H1 (cell line): ENCODE data around the gene EXOC1.

Experiments used
- POLR2A ChIP-seq, 2 experiments: IDR thresholded peaks; 1 replicate in 1 of 2; 2 replicates in 1 of 2; pipeline ENCODE4 v1.6.1; 2011; ENCODE audit warnings: low read depth in 2 of 2, low read length in 2 of 2, mild to moderate bottlenecking in 2 of 2; ENCODE audit errors: control extremely low read depth in 1 of 2
- POLR2AphosphoS5 ChIP-seq: IDR thresholded peaks from 2 replicates; pipeline ENCODE4 v1.6.1; 2011; ENCODE audit warnings: low read depth, low read length
- TF ChIP-seq, protein P1 (sequence below), 3 experiments: IDR thresholded peaks; 1 replicate in 2 of 3; 2 replicates in 1 of 3; pipeline versions ENCODE4 v1.5.1 to v1.6.1; 2011; ENCODE audit warnings: low read length in 3 of 3, mild to moderate bottlenecking in 3 of 3, inconsistent platforms in 2 of 3, low read depth in 1 of 3, moderate library complexity in 1 of 3; ENCODE audit not compliant: insufficient read depth in 1 of 3; ENCODE audit errors: control extremely low read depth in 1 of 3
- TF ChIP-seq, protein P2 (sequence below): IDR thresholded peaks from 2 replicates; pipeline ENCODE4 v1.6.1; 2011; ENCODE audit warnings: low read length, improper control_type of control experiment

GRCh38 chr4:55927803-55928437 lies 74.5 kb downstream of the EXOC1 start:
- TF ChIP-seq POLR2A (IDR thresholded peaks at IDR 0.05; ENCODE audit: control extremely low read depth in 1 of 2, low read depth in 2 of 2, low read length in 2 of 2) (no peak), POLR2AphosphoS5 (no peak)
- TF ChIP-seq, protein P1, sequence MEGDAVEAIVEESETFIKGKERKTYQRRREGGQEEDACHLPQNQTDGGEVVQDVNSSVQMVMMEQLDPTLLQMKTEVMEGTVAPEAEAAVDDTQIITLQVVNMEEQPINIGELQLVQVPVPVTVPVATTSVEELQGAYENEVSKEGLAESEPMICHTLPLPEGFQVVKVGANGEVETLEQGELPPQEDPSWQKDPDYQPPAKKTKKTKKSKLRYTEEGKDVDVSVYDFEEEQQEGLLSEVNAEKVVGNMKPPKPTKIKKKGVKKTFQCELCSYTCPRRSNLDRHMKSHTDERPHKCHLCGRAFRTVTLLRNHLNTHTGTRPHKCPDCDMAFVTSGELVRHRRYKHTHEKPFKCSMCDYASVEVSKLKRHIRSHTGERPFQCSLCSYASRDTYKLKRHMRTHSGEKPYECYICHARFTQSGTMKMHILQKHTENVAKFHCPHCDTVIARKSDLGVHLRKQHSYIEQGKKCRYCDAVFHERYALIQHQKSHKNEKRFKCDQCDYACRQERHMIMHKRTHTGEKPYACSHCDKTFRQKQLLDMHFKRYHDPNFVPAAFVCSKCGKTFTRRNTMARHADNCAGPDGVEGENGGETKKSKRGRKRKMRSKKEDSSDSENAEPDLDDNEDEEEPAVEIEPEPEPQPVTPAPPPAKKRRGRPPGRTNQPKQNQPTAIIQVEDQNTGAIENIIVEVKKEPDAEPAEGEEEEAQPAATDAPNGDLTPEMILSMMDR (IDR thresholded peaks at IDR 0.05; ENCODE audit: control extremely low read depth in 1 of 3, insufficient read depth in 1 of 3, low read depth in 1 of 3, low read length in 3 of 3) = no peak
- TF ChIP-seq, protein P2, sequence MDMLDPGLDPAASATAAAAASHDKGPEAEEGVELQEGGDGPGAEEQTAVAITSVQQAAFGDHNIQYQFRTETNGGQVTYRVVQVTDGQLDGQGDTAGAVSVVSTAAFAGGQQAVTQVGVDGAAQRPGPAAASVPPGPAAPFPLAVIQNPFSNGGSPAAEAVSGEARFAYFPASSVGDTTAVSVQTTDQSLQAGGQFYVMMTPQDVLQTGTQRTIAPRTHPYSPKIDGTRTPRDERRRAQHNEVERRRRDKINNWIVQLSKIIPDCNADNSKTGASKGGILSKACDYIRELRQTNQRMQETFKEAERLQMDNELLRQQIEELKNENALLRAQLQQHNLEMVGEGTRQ = no peak
